B cell (primary cell): ENCODE data around the gene ZBTB16. TPM values are rescaled to one million over a fixed set of nuclear protein-coding genes. Genes with fewer than 3 reads are reported as not detected.

Source experiments
- ATAC-seq: fragments of 200-7000 bp; cut with Tn5 transposase; one replicate; pipeline ENCODE4 v1.10.0; 2021; ENCODE audit warnings: low read depth, mild to moderate bottlenecking, moderate number of reproducible peaks, moderate library complexity
- CTCF ChIA-PET: fragments of 350-600 bp; sonication (Branson Sonifier 250); formaldehyde crosslinking; loops from one replicate; lab custom pipeline; 2021; ENCODE audit warnings: antibody characterized with exemption, inconsistent platforms; lab: Charles Lee
- POLR2A ChIA-PET: fragments of 350-600 bp; sonication (Branson Sonifier 250); formaldehyde crosslinking; loops from one replicate; lab custom pipeline; 2021; ENCODE audit warnings: antibody characterized with exemption; lab: Charles Lee
- DNase-seq: peaks from one replicate; pipeline ENCODE4 v3.0.0; 2013
- H2AFZ ChIP-seq: 2 replicates; pipeline ENCODE4 v1.6.1; 2012; ENCODE audit warnings: mild to moderate bottlenecking, low read depth, low read length; ENCODE audit not compliant: insufficient read depth, poor library complexity, severe bottlenecking
- H3K27ac ChIP-seq, 2 donors: 1 replicate in 1 of 2; 2 replicates in 1 of 2; pipeline ENCODE4 v1.5.1; 2012 to 2013; ENCODE audit warnings: low read length in 2 of 2, mild to moderate bottlenecking in 2 of 2, moderate library complexity in 1 of 2
- H3K27me3 ChIP-seq, 4 experiments: fragments of 200-600 bp in 1 of 4; sonication (generic) in 1 of 4; replicated peaks in 1 of 4; 1 replicate in 2 of 4; 2 replicates in 2 of 4; pipeline versions ENCODE4 v1.6.1 to v1.7.0; 2013 to 2016; ENCODE audit warnings: low read length in 3 of 4, mild to moderate bottlenecking in 2 of 4, mixed read lengths in 1 of 4, moderate library complexity in 1 of 4; ENCODE audit not compliant: insufficient read depth in 4 of 4, control insufficient read depth in 3 of 4; ENCODE audit errors: control extremely low read depth in 1 of 4
- H3K36me3 ChIP-seq, 2 experiments: replicated peaks in 1 of 2; 1 replicate in 1 of 2; 2 replicates in 1 of 2; pipeline versions ENCODE4 v1.6.1 to v1.7.1; 2013; ENCODE audit warnings: low read length in 1 of 2; ENCODE audit not compliant: insufficient read depth in 2 of 2, control insufficient read depth in 1 of 2; ENCODE audit errors: control extremely low read depth in 1 of 2, extremely low read depth in 1 of 2
- H3K4me1 ChIP-seq, 2 donors: fragments of 200-600 bp in 1 of 2; sonication (generic) in 1 of 2; 1 replicate in 1 of 2; 2 replicates in 1 of 2; pipeline versions ENCODE4 v1.5.1 to v1.6.1; 2013 to 2017; ENCODE audit warnings: low read length in 2 of 2; ENCODE audit not compliant: control insufficient read depth in 2 of 2, insufficient read depth in 2 of 2
- H3K4me2 ChIP-seq: replicated peaks from 2 replicates; pipeline ENCODE3; 2012; ENCODE audit warnings: mild to moderate bottlenecking, low read depth, low read length; ENCODE audit not compliant: poor library complexity, severe bottlenecking
- H3K4me3 ChIP-seq, 5 experiments: fragments of 200-600 bp in 1 of 5; sonication (generic) in 1 of 5; 1 replicate in 3 of 5; 2 replicates in 2 of 5; pipeline versions ENCODE4 v1.5.1 to v1.7.0; 2011 to 2016; ENCODE audit warnings: low read length in 4 of 5, mild to moderate bottlenecking in 4 of 5, low read depth in 2 of 5, control low read depth in 1 of 5, moderate library complexity in 1 of 5; ENCODE audit not compliant: insufficient read depth in 1 of 5; ENCODE audit errors: control extremely low read depth in 1 of 5, extremely low read depth in 1 of 5
- H3K79me2 ChIP-seq: fragments of 200-600 bp; sonication (generic); one replicate; pipeline ENCODE4 v1.6.0; 2016; ENCODE audit warnings: low read length; ENCODE audit not compliant: control insufficient read depth, insufficient read depth
- H3K9ac ChIP-seq: fragments of 200-600 bp; sonication (generic); 2 replicates; pipeline ENCODE4 v1.6.1; 2017; ENCODE audit warnings: mild to moderate bottlenecking, low read length, moderate library complexity
- H3K9me3 ChIP-seq, 3 donors: one replicate each; pipeline versions ENCODE4 v1.6.1 to v1.7.1; 2013; ENCODE audit warnings: low read length in 2 of 3; ENCODE audit not compliant: control insufficient read depth in 2 of 3, insufficient read depth in 1 of 3; ENCODE audit errors: control extremely low read depth in 1 of 3
- H4K20me1 ChIP-seq: 2 replicates; pipeline ENCODE4 v1.6.0; 2012; ENCODE audit warnings: mild to moderate bottlenecking, low read length; ENCODE audit not compliant: insufficient read depth, control insufficient read depth, poor library complexity, severe bottlenecking
- H3K27ac Mint-ChIP-seq: one replicate; pipeline ENCODE4 v1.8.0; 2021; ENCODE audit warnings: mixed read lengths
- H3K27me3 Mint-ChIP-seq: one replicate; pipeline ENCODE4 v1.8.0; 2021; ENCODE audit warnings: mixed read lengths
- H3K4me1 Mint-ChIP-seq: one replicate; pipeline ENCODE4 v1.8.0; 2021; ENCODE audit warnings: mixed read lengths
- H3K4me3 Mint-ChIP-seq: one replicate; pipeline ENCODE4 v1.8.0; 2021; ENCODE audit warnings: mixed read lengths
- H3K9me3 Mint-ChIP-seq: one replicate; pipeline ENCODE4 v1.8.0; 2022; ENCODE audit warnings: mixed read lengths; ENCODE audit not compliant: insufficient read depth
- EZH2 ChIP-seq: IDR thresholded peaks from 2 replicates; pipeline ENCODE4 v1.6.1; 2012; ENCODE audit warnings: borderline replicate concordance, low read depth, mild to moderate bottlenecking, moderate library complexity, low read length; ENCODE audit not compliant: insufficient read depth, poor library complexity, severe bottlenecking
- WGBS: methylation state at CpG from one replicate; pipeline ENCODE4 v1.1.5; 2013; ENCODE audit warnings: missing lambda C conversion rate; ENCODE audit not compliant: insufficient coverage; 5-methylcytosine and 5-hydroxymethylcytosine counted together
- intact Hi-C: fragments of 100-400 bp; cut with micrococcal nuclease; formaldehyde crosslinking; loops from one replicate; pipeline ENCODE4 v1.10.0; 2022
- polyA plus RNA-seq: library from polyadenylated mRNA; depleted of rRNA; stranded (reverse); fragments of >200 nt; gene quantifications from 2 replicates; pipeline ENCODE4 v1.2.3, GENCODE V29; 2012
- total RNA-seq, 2 donors: library from RNA; stranded (reverse); fragments of 120-200 nt in 1 of 2; gene quantifications; 1 replicate in 1 of 2; 2 replicates in 1 of 2; pipeline versions ENCODE4 v1.2.3 to v1.2.4, GENCODE V29; 2013 to 2022
- TF ChIP-seq, protein P1 (sequence below): fragments of 200-600 bp; IDR thresholded peaks from one replicate; pipeline ENCODE4 v1.8.0; 2022; ENCODE audit warnings: antibody characterized with exemption, mild to moderate bottlenecking

ZBTB16 gene
- total and polyA plus RNA-seq, 2 donors (not counting 1 experiment from before 2014, with no cell fraction given): 16.0 to 20.6 TPM

DNA sequence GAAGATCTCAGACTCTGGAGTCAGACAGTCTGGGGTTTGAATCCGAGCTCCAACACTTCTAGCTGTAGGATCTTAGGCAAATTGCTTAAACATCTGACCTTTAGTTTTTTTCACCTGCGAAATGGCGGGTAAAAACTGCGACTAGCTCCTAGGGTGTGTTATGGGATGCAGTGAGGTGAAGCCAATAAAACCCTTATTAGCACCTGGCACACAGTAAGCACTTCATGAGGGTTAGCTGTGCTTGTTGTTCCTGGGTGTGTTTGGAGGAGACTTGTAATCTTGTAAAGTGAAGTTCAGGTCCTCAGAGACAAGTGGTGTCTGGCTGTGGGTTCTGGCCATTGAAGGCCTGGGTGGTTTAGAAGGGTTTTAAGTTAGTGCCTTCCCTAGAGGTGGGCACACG is 68.9 kb downstream of the ZBTB16 start:
- Histone ChIP-seq H3K4me3 (no peak overlapping the region), H3K9ac (no peak overlapping the region), H3K79me2 (no peaks in the 10 kb centered on the region), H3K27ac (no peak overlapping the region), H3K9me3 (no peaks in the 10 kb centered on the region), H4K20me1 (no peaks in the 10 kb centered on the region), H3K4me2 (no peak overlapping the region), H2AFZ (no peak overlapping the region), H3K36me3 (no peaks in the 10 kb centered on the region), H3K27me3 (no peaks in the 10 kb centered on the region), H3K4me1 (no peaks in the 10 kb centered on the region)
- no peak for TF ChIP-seq EZH2
- TF ChIP-seq, protein P1, sequence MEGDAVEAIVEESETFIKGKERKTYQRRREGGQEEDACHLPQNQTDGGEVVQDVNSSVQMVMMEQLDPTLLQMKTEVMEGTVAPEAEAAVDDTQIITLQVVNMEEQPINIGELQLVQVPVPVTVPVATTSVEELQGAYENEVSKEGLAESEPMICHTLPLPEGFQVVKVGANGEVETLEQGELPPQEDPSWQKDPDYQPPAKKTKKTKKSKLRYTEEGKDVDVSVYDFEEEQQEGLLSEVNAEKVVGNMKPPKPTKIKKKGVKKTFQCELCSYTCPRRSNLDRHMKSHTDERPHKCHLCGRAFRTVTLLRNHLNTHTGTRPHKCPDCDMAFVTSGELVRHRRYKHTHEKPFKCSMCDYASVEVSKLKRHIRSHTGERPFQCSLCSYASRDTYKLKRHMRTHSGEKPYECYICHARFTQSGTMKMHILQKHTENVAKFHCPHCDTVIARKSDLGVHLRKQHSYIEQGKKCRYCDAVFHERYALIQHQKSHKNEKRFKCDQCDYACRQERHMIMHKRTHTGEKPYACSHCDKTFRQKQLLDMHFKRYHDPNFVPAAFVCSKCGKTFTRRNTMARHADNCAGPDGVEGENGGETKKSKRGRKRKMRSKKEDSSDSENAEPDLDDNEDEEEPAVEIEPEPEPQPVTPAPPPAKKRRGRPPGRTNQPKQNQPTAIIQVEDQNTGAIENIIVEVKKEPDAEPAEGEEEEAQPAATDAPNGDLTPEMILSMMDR: no peak
- WGBS: 65% methylated on average over 2 of the region's 5 CpGs
- H3K4me3 Mint-ChIP-seq: no peak overlapping the region
- peaks cover 19% of the 10 kb centered on the region for H3K27me3 Mint-ChIP-seq
- POLR2A ChIA-PET: no interaction called here
- H3K27ac Mint-ChIP-seq: no peak overlapping the region
- CTCF ChIA-PET: no interaction called here
- no peaks in the 10 kb centered on the region for H3K9me3 Mint-ChIP-seq
- DNase-seq (no peak), ATAC-seq (no peak)
- intact Hi-C loops: no loop called here
- H3K4me1 Mint-ChIP-seq: peaks cover 4% of the 10 kb centered on the region

DNA sequence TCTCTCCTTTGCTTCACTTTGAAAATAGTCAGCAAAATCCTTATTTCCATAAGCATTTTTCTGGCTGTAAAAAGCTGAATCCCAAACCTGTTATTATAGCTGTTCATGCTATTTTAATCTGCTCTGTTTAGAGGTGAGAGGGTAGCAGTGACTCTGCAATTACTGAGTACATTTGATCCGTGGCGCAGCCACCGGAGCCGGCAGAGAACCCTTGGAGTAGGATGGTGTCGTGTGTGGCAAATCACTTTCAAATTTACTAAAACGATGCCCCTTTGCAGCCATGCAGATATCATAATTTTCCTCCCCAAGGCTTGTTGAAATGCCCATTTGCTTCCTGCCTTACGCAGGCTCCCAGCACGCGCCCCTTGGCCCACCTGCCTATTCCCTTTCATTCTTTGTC is 69.6 kb downstream of the ZBTB16 start:
- intact Hi-C loops: no loop called here
- no peak for ATAC-seq
- POLR2A ChIA-PET: no interaction called here
- Histone ChIP-seq H3K36me3 (no peaks in the 10 kb centered on the region), H4K20me1 (no peaks in the 10 kb centered on the region), H3K9ac (no peak overlapping the region), H3K4me3 (no peak overlapping the region), H3K9me3 (no peaks in the 10 kb centered on the region), H3K4me1 (no peaks in the 10 kb centered on the region), H2AFZ (no peak overlapping the region), H3K79me2 (no peaks in the 10 kb centered on the region), H3K4me2 (no peak overlapping the region), H3K27ac (no peak overlapping the region), H3K27me3 (no peaks in the 10 kb centered on the region)
- no peak for DNase-seq
- Mint-ChIP-seq H3K4me3 (no peak overlapping the region), H3K27me3 (peaks cover 19% of the 10 kb centered on the region), H3K9me3 (no peaks in the 10 kb centered on the region), H3K4me1 (peaks cover 4% of the 10 kb centered on the region), H3K27ac (no peak overlapping the region)
- CTCF ChIA-PET: no interaction called here
- TF ChIP-seq EZH2: no peak
- TF ChIP-seq, protein P1: no peak
- 91% methylated on average over 9 of the region's 9 CpGs for WGBS
